ENCODE data around the gene MAPT. TPM values are rescaled to one million over a fixed set of nuclear protein-coding genes. Genes with fewer than 3 reads are reported as not detected.

The MAPT gene
- total RNA-seq, 4 donors from 2014 or later, result 0.44 to 12.2 (median 3.3) TPM

DNA sequence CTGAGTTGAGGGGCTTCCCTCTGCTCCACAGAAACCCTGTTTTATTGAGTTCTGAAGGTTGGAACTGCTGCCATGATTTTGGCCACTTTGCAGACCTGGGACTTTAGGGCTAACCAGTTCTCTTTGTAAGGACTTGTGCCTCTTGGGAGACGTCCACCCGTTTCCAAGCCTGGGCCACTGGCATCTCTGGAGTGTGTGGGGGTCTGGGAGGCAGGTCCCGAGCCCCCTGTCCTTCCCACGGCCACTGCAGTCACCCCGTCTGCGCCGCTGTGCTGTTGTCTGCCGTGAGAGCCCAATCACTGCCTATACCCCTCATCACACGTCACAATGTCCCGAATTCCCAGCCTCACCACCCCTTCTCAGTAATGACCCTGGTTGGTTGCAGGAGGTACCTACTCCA, 130.7 kb downstream of the MAPT start:
- 76 to 94% methylated on average over 6 to 9 of the region's 10 CpGs for WGBS, 2 donors
- Histone ChIP-seq H3K9me3 (no peaks in the 10 kb centered on the region), H3K36me3 (peaks cover 7 to 89% (median 13%) of the 10 kb centered on the region in 3 donors), H3K27ac (peak overlapping the region in 1 of 4 donors; percentile 2), H3K4me3 (no peak overlapping the region), H3K4me1 (peaks cover 0 to 21% (median 0%) of the 10 kb centered on the region in 3 donors), H3K27me3 (no peaks in the 10 kb centered on the region)
- no peak for TF ChIP-seq POLR2A (IDR thresholded peaks at IDR 0.05)
- TF ChIP-seq, protein P1, sequence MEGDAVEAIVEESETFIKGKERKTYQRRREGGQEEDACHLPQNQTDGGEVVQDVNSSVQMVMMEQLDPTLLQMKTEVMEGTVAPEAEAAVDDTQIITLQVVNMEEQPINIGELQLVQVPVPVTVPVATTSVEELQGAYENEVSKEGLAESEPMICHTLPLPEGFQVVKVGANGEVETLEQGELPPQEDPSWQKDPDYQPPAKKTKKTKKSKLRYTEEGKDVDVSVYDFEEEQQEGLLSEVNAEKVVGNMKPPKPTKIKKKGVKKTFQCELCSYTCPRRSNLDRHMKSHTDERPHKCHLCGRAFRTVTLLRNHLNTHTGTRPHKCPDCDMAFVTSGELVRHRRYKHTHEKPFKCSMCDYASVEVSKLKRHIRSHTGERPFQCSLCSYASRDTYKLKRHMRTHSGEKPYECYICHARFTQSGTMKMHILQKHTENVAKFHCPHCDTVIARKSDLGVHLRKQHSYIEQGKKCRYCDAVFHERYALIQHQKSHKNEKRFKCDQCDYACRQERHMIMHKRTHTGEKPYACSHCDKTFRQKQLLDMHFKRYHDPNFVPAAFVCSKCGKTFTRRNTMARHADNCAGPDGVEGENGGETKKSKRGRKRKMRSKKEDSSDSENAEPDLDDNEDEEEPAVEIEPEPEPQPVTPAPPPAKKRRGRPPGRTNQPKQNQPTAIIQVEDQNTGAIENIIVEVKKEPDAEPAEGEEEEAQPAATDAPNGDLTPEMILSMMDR (IDR thresholded peaks at IDR 0.05), result no peak
- intact Hi-C loops (cut with DNase I), result no loop called here
- DNase-seq, result no peak

DNA sequence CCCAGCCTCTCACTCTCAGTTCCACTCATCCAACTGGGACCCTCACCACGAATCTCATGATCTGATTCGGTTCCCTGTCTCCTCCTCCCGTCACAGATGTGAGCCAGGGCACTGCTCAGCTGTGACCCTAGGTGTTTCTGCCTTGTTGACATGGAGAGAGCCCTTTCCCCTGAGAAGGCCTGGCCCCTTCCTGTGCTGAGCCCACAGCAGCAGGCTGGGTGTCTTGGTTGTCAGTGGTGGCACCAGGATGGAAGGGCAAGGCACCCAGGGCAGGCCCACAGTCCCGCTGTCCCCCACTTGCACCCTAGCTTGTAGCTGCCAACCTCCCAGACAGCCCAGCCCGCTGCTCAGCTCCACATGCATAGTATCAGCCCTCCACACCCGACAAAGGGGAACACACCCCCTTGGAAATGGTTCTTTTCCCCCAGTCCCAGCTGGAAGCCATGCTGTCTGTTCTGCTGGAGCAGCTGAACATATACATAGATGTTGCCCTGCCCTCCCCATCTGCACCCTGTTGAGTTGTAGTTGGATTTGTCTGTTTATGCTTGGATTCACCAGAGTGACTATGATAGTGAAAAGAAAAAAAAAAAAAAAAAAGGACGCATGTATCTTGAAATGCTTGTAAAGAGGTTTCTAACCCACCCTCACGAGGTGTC, 131.3 kb downstream of the MAPT start:
- no peak for DNase-seq
- intact Hi-C loops (cut with DNase I), result no loop called here
- H3K27ac ChIP-seq, result peak overlapping the region in 2 of 4 donors; percentile 25 to 63
- peaks cover 8 to 95% (median 18%) of the 10 kb centered on the region in 3 donors for H3K36me3 ChIP-seq
- H3K4me3 ChIP-seq, result no peak overlapping the region
- peaks cover 0 to 15% (median 0%) of the 10 kb centered on the region in 3 donors for H3K4me1 ChIP-seq
- TF ChIP-seq, protein P1 (IDR thresholded peaks at IDR 0.05), result no peak
- TF ChIP-seq POLR2A (IDR thresholded peaks at IDR 0.05), result no peak
- 78 to 79% methylated on average over 4 of the region's 8 CpGs for WGBS, 2 donors
- no peaks in the 10 kb centered on the region for H3K9me3 ChIP-seq
- no peaks in the 10 kb centered on the region for H3K27me3 ChIP-seq

DNA sequence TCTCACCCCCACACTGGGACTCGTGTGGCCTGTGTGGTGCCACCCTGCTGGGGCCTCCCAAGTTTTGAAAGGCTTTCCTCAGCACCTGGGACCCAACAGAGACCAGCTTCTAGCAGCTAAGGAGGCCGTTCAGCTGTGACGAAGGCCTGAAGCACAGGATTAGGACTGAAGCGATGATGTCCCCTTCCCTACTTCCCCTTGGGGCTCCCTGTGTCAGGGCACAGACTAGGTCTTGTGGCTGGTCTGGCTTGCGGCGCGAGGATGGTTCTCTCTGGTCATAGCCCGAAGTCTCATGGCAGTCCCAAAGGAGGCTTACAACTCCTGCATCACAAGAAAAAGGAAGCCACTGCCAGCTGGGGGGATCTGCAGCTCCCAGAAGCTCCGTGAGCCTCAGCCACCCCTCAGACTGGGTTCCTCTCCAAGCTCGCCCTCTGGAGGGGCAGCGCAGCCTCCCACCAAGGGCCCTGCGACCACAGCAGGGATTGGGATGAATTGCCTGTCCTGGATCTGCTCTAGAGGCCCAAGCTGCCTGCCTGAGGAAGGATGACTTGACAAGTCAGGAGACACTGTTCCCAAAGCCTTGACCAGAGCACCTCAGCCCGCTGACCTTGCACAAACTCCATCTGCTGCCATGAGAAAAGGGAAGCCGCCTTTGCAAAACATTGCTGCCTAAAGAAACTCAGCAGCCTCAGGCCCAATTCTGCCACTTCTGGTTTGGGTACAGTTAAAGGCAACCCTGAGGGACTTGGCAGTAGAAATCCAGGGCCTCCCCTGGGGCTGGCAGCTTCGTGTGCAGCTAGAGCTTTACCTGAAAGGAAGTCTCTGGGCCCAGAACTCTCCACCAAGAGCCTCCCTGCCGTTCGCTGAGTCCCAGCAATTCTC, 132.1 kb downstream of the MAPT start:
- H3K36me3 ChIP-seq, result peaks cover 11 to 97% (median 26%) of the 10 kb centered on the region in 3 donors
- H3K4me1 ChIP-seq, result peaks cover 0 to 13% (median 0%) of the 10 kb centered on the region in 3 donors
- peak overlapping the region in 2 of 4 donors; percentile 14 to 30 for H3K27ac ChIP-seq
- TF ChIP-seq POLR2A (IDR thresholded peaks at IDR 0.05), result no peak
- TF ChIP-seq, protein P1 (IDR thresholded peaks at IDR 0.05), result no peak
- intact Hi-C loops (cut with DNase I), result no loop called here
- H3K27me3 ChIP-seq, result no peaks in the 10 kb centered on the region
- 40 to 73% methylated on average over 2 to 14 of the region's 17 CpGs for WGBS, 2 donors
- H3K9me3 ChIP-seq, result no peaks in the 10 kb centered on the region
- H3K4me3 ChIP-seq, result no peak overlapping the region
- DNase-seq, result no peak

DNA sequence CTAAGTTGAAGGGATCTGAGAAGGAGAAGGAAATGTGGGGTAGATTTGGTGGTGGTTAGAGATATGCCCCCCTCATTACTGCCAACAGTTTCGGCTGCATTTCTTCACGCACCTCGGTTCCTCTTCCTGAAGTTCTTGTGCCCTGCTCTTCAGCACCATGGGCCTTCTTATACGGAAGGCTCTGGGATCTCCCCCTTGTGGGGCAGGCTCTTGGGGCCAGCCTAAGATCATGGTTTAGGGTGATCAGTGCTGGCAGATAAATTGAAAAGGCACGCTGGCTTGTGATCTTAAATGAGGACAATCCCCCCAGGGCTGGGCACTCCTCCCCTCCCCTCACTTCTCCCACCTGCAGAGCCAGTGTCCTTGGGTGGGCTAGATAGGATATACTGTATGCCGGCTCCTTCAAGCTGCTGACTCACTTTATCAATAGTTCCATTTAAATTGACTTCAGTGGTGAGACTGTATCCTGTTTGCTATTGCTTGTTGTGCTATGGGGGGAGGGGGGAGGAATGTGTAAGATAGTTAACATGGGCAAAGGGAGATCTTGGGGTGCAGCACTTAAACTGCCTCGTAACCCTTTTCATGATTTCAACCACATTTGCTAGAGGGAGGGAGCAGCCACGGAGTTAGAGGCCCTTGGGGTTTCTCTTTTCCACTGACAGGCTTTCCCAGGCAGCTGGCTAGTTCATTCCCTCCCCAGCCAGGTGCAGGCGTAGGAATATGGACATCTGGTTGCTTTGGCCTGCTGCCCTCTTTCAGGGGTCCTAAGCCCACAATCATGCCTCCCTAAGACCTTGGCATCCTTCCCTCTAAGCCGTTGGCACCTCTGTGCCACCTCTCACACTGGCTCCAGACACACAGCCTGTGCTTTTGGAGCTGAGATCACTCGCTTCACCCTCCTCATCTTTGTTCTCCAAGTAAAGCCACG, 133.0 kb downstream of the MAPT start:
- Histone ChIP-seq H3K9me3 (no peaks in the 10 kb centered on the region), H3K4me3 (no peak overlapping the region), H3K27ac (peak overlapping the region in 2 of 4 donors; percentile 14 to 30), H3K4me1 (peaks cover 0 to 13% (median 0%) of the 10 kb centered on the region in 3 donors), H3K36me3 (peaks cover 11 to 99% (median 35%) of the 10 kb centered on the region in 3 donors), H3K27me3 (no peaks in the 10 kb centered on the region)
- TF ChIP-seq POLR2A (IDR thresholded peaks at IDR 0.05), result no peak
- TF ChIP-seq, protein P1 (IDR thresholded peaks at IDR 0.05), result no peak
- intact Hi-C loops (cut with DNase I), result no loop called here
- 72 to 78% methylated on average over 9 to 12 of the region's 12 CpGs for WGBS, 2 donors
- DNase-seq, result no peak
